ACC112 (cell line): Measurements from ENCODE around the gene SPNS1.
"Not testable (repeated sequence)": the region's sequence is repeated elsewhere in the genome, so short reads cannot be mapped to it uniquely, and the experiment has no call there.

Source experiments
- H2AFZ ChIP-seq: fragments of 200-600 bp; sonication (generic); one replicate; pipeline ENCODE4 v1.6.0; 2017; ENCODE audit warnings: antibody characterized with exemption, low read length; ENCODE audit not compliant: unreplicated experiment
- H3K27ac ChIP-seq: fragments of 200-600 bp; sonication (generic); 2 replicates; pipeline ENCODE4 v1.5.1; 2014; ENCODE audit warnings: low read depth, mild to moderate bottlenecking, antibody characterized with exemption, low read length, moderate library complexity
- H3K27me3 ChIP-seq: fragments of 200-600 bp; sonication (generic); 2 replicates; pipeline ENCODE4 v1.6.1; 2014; ENCODE audit warnings: mild to moderate bottlenecking, antibody characterized with exemption, low read length, moderate library complexity, mixed read lengths; ENCODE audit not compliant: insufficient read depth
- H3K36me3 ChIP-seq: fragments of 200-600 bp; sonication (generic); 2 replicates; pipeline ENCODE4 v1.6.1; 2016; ENCODE audit warnings: mild to moderate bottlenecking, antibody characterized with exemption, low read length, moderate library complexity, mixed read lengths; ENCODE audit not compliant: insufficient read depth
- H3K4me1 ChIP-seq: fragments of 200-600 bp; sonication (generic); one replicate; pipeline ENCODE4 v1.6.1; 2016; ENCODE audit warnings: low read length, mixed read lengths; ENCODE audit not compliant: insufficient read depth, unreplicated experiment, control insufficient read depth
- H3K4me3 ChIP-seq: fragments of 200-600 bp; sonication (generic); 2 replicates; pipeline ENCODE4 v1.5.1; 2014; ENCODE audit warnings: mild to moderate bottlenecking, low read depth, low read length
- H3K79me2 ChIP-seq: fragments of 200-600 bp; sonication (generic); one replicate; pipeline ENCODE4 v1.6.0; 2016; ENCODE audit warnings: low read length; ENCODE audit not compliant: control insufficient read depth, unreplicated experiment, insufficient read depth

SPNS1 gene

DNA sequence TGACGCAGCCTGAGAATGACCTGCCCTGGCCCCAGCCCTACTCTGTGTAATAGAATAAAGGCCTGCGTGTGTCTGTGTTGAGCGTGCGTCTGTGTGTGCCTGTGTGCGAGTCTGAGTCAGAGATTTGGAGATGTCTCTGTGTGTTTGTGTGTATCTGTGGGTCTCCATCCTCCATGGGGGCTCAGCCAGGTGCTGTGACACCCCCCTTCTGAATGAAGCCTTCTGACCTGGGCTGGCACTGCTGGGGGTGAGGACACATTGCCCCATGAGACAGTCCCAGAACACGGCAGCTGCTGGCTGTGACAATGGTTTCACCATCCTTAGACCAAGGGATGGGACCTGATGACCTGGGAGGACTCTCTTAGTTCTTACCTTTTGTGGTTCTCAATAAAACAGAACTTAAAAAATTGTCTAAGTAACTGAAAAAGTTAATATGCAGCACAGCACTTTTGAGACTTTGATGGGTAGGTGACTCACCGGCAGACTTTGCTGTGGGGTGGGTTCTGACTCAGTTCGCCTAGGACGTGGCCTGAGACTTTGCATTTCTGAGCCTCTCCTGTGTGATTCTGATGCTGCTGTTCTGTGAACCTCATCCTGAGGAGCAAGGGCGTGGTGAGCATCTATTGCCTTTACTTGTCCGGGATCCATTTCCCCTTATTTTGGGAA, 15.9 kb downstream of the SPNS1 start:
- Histone ChIP-seq H3K27ac (no peak overlapping the region), H3K4me1 (no peaks in the 10 kb centered on the region), H3K27me3 (no peaks in the 10 kb centered on the region), H3K79me2 (no peaks in the 10 kb centered on the region), H3K36me3 (peaks cover 19% of the 10 kb centered on the region; the same call in 1 of the 2 replicates), H3K4me3 (no peak overlapping the region), H2AFZ (no peak overlapping the region)

GRCh38 chr16:28991687-28992086, 17.1 kb downstream of the SPNS1 start:
- Histone ChIP-seq H2AFZ (no peak overlapping the region), H3K27me3 (no peaks in the 10 kb centered on the region), H3K4me1 (no peaks in the 10 kb centered on the region), H3K79me2 (no peaks in the 10 kb centered on the region), H3K36me3 (peaks cover 8% of the 10 kb centered on the region; the same call in 1 of the 2 replicates), H3K27ac (no peak overlapping the region), H3K4me3 (no peak overlapping the region)

DNA sequence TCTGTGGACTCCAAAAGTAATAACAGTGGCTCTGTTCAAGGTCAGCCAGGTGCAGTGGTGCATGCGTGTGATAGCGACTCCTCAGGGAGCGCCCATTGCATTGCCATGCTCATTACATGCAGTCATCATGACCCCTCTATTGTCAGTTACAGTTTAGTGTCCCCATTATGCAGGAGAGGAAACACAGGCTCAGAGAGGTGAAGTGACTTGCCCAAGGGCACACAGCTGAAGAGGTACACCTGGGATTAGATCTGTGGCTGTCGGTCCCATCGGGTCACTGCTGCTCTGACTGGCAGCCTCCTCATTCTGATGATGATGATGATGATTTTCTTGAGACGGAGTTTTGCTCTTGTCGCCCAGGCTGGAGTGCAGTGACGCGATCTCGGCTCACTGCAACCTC, 17.9 kb downstream of the SPNS1 start:
- 0 out of 2 replicates have a peak, but pooled peaks cover under 1% of the 10 kb centered on the region for H3K36me3 ChIP-seq
- no peak overlapping the region for H3K4me3 ChIP-seq
- H3K27me3 ChIP-seq: no peaks in the 10 kb centered on the region
- H3K4me1 ChIP-seq: no peaks in the 10 kb centered on the region
- no peaks in the 10 kb centered on the region for H3K79me2 ChIP-seq
- H3K27ac ChIP-seq: no peak overlapping the region
- H2AFZ ChIP-seq: no peak overlapping the region

DNA sequence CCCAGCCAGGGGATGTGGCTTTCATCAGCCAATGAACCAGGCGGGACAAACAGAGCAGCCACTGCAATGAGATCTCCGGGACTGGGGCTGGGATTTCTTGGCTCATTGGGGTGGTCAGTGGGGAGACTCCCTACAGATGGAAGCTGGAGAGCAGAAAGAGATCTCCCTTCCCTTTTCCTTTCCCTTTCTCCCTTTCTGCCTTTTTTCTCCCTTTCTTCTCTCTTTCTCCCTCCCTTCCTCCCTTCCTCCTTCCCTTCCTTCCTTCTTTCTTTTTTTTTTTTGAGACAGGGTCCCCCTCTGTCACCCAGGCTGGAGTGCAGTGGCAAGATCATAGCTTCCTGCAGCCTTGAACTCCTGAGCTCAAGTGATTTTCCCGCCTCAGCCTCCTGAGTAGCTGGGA, 24.3 kb downstream of the SPNS1 start:
- Histone ChIP-seq H3K27me3 (no peaks in the 10 kb centered on the region), H3K79me2 (no peaks in the 10 kb centered on the region), H2AFZ (no peak overlapping the region), H3K36me3 (no peaks in the 10 kb centered on the region), H3K4me3 (no peak overlapping the region), H3K4me1 (no peaks in the 10 kb centered on the region), H3K27ac (no peak overlapping the region)

DNA sequence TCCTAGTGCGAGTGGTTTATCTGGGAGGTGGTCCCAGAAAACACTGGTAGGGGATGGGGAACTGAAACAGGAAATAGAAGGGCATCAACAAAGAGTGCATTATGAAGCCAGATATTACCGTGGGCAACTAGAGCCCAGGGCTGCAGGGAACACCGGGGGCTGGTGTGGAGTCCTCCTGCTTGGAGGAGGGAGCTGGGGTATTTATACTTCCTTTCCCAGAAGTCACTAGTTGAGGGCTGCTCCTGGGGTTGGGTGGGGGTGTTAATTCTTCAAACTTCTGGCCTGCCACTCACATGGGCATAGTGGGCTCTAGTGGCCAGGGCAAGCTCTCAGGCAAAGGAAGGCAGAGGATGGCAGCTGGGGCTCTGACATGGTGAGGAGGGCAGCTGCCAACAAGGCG, 25.0 kb downstream of the SPNS1 start:
- no peak overlapping the region for H3K4me3 ChIP-seq
- no peaks in the 10 kb centered on the region for H3K27me3 ChIP-seq
- H3K27ac ChIP-seq: no peak overlapping the region
- no peaks in the 10 kb centered on the region for H3K4me1 ChIP-seq
- no peaks in the 10 kb centered on the region for H3K79me2 ChIP-seq
- no peaks in the 10 kb centered on the region for H3K36me3 ChIP-seq
- H2AFZ ChIP-seq: no peak overlapping the region

DNA sequence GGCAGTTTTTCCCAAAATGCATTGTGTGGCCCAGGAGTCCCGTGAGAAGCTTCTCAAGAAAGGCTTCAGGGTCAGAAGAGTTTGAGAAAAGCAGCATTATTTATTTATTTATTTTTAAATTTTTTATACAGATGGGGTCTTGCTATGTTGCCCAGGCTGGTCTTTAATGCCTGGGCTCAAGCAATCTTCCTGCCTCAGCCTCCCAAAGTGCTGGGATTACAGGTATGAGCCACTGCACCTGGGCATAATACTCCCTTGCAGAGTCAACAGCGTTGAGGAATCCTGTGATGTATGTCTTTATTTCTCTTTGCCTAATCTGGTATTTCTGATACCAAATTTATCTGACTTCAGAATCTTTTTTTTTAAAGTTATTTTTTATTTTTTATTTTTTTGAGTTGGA, 25.4 kb downstream of the SPNS1 start:
- Histone ChIP-seq H3K27ac (no peak overlapping the region), H3K36me3 (no peaks in the 10 kb centered on the region), H3K4me3 (no peak overlapping the region), H2AFZ (no peak overlapping the region), H3K4me1 (no peaks in the 10 kb centered on the region), H3K79me2 (no peaks in the 10 kb centered on the region), H3K27me3 (no peaks in the 10 kb centered on the region)

- not testable (repeated sequence) for H2AFZ ChIP-seq, H3K4me1 ChIP-seq, H3K4me3 ChIP-seq, H3K79me2 ChIP-seq, H3K36me3 ChIP-seq, H3K27ac ChIP-seq, H3K27me3 ChIP-seq
These were observed 30.0 kb downstream of the SPNS1 start for GRCh38 chr16:29004496-29005139.

DNA sequence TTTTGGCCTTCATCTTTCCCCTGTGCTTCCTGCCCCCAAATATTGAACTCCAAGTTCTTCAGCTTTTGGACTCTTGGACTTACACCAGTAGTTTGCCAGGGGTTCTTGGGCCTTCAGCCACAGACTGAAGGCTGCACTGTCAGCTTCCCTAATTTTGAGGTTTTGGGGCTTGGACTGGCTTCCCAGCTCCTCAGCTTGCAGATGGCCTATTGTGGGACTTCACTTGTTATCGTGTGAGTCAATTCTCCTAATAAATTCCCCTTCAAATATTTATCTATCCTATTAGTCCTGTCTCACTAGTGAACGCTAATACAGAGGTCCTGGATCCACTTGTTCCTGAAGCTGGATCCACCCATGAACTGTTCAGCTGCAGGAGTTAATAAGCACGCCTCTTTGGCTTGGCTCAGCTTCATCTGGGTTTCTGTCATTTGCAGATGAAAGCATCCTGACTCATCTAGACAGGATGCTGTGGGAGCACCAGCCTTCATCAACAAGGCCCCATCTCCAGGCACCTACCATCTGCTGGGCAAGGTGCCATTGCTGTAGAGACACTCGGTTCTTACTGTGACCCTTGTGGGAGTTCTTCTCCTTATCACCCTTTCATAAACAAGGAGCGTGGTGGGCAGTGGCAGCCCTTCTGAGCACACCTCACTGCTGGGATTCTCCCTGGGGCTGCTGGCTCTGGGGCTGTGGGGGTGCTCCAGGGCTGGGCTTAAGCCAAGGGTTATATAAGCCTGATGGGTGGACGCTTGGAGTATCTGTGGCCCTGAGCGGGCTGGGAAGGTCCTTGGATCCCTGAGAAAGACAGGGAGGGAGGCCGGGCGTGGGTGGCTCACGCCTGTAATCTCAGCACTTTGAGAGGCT, 33.4 kb downstream of the SPNS1 start:
- no peaks in the 10 kb centered on the region for H3K27me3 ChIP-seq
- H3K27ac ChIP-seq: no peak overlapping the region
- no peaks in the 10 kb centered on the region for H3K79me2 ChIP-seq
- H3K4me3 ChIP-seq: no peak overlapping the region
- H3K4me1 ChIP-seq: peaks cover 5% of the 10 kb centered on the region
- H2AFZ ChIP-seq: no peak overlapping the region
- H3K36me3 ChIP-seq: no peaks in the 10 kb centered on the region

GRCh38 chr16:29009050-29009837, 34.7 kb downstream of the SPNS1 start:
- Histone ChIP-seq H3K27ac (no peak overlapping the region), H3K4me3 (no peak overlapping the region), H3K4me1 (peaks cover 16% of the 10 kb centered on the region), H2AFZ (no peak overlapping the region), H3K36me3 (no peaks in the 10 kb centered on the region), H3K79me2 (no peaks in the 10 kb centered on the region), H3K27me3 (no peaks in the 10 kb centered on the region)

DNA sequence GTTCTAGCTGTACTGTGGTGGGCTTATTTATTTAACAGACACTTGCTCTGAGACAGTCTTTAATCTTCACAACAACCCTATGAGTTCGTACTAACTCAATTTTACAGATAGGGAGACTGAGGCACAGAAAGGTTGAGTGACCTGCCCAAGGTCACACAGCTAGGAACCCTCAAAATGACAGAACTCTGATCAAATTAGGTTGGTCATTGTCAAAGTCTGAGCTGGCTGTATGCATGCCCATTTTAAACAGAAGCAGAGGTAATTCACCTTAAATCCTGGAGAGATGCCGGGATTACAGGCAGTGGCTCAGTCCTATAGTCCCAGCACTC, 35.2 kb downstream of the SPNS1 start:
- no peak overlapping the region for H3K27ac ChIP-seq

More for the DNA sequence above, 35.2 kb downstream of the SPNS1 start:
- H3K4me1 ChIP-seq: peaks cover 16% of the 10 kb centered on the region
- H3K36me3 ChIP-seq: no peaks in the 10 kb centered on the region
- no peak overlapping the region for H3K4me3 ChIP-seq
- no peaks in the 10 kb centered on the region for H3K79me2 ChIP-seq
- H2AFZ ChIP-seq: no peak overlapping the region
- no peaks in the 10 kb centered on the region for H3K27me3 ChIP-seq
